WERI-Rb-1 (cell line): ENCODE results near the gene ATP8B1.

ENCODE experiments used
- DNase-seq: peaks from one replicate; pipeline ENCODE4 v3.0.0-alpha.2; 2020
- H3K27ac ChIP-seq: fragments of 250-450 bp; sonication (Bioruptor Pico); 2 replicates; pipeline ENCODE4 v1.5.1; 2020; ENCODE audit warnings: mild to moderate bottlenecking, moderate library complexity
- H3K27me3 ChIP-seq: fragments of 250-450 bp; sonication (Bioruptor Pico); 2 replicates; pipeline ENCODE4 v1.5.1; 2021; ENCODE audit warnings: mild to moderate bottlenecking, low read depth, moderate library complexity; ENCODE audit not compliant: insufficient read depth, severe bottlenecking
- H3K36me3 ChIP-seq: fragments of 250-450 bp; sonication (Bioruptor Pico); 2 replicates; pipeline ENCODE4 v1.5.1; 2020; ENCODE audit warnings: mild to moderate bottlenecking, moderate library complexity
- H3K4me3 ChIP-seq: 2 replicates; pipeline ENCODE4 v1.5.1; 2011; ENCODE audit warnings: low read depth, mild to moderate bottlenecking, control low read depth, low read length
- H3K9me3 ChIP-seq: fragments of 250-450 bp; sonication (Bioruptor Pico); 2 replicates; pipeline ENCODE4 v1.5.1; 2021; ENCODE audit warnings: mild to moderate bottlenecking, moderate library complexity; ENCODE audit not compliant: severe bottlenecking
- TF ChIP-seq, protein P1 (sequence below): IDR thresholded peaks from 2 replicates; pipeline ENCODE4 v1.5.1; 2011; ENCODE audit warnings: low read depth, mild to moderate bottlenecking, control low read depth, inconsistent platforms, low read length

ATP8B1 gene

DNA sequence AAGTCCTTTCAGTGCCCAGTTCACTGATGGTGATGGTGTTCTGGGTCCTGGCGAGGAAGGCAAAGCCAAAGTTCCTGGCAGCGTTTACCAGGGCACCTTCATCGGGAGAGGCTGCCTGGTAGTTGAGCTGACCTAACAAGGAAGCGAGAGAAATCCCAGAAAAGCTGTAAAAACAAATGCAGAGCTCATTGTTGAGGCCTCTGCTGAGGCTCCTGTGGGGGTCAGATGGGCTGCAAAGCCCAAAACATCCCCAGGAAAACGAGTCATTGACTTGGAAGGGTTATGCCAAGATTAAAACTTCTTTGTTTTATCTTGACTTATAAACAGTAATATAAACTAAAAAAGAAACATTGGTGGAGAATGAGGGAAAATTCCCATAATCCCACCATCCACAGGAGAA is 128.2 kb downstream of the ATP8B1 start:
- TF ChIP-seq, protein P1, sequence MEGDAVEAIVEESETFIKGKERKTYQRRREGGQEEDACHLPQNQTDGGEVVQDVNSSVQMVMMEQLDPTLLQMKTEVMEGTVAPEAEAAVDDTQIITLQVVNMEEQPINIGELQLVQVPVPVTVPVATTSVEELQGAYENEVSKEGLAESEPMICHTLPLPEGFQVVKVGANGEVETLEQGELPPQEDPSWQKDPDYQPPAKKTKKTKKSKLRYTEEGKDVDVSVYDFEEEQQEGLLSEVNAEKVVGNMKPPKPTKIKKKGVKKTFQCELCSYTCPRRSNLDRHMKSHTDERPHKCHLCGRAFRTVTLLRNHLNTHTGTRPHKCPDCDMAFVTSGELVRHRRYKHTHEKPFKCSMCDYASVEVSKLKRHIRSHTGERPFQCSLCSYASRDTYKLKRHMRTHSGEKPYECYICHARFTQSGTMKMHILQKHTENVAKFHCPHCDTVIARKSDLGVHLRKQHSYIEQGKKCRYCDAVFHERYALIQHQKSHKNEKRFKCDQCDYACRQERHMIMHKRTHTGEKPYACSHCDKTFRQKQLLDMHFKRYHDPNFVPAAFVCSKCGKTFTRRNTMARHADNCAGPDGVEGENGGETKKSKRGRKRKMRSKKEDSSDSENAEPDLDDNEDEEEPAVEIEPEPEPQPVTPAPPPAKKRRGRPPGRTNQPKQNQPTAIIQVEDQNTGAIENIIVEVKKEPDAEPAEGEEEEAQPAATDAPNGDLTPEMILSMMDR, result no peak
- no peak overlapping the region for H3K27ac ChIP-seq
- no peaks in the 10 kb centered on the region for H3K27me3 ChIP-seq
- H3K36me3 ChIP-seq, result no peaks in the 10 kb centered on the region
- H3K9me3 ChIP-seq, result peaks cover 14% of the 10 kb centered on the region
- no peak overlapping the region for H3K4me3 ChIP-seq
- no peak for DNase-seq

DNA sequence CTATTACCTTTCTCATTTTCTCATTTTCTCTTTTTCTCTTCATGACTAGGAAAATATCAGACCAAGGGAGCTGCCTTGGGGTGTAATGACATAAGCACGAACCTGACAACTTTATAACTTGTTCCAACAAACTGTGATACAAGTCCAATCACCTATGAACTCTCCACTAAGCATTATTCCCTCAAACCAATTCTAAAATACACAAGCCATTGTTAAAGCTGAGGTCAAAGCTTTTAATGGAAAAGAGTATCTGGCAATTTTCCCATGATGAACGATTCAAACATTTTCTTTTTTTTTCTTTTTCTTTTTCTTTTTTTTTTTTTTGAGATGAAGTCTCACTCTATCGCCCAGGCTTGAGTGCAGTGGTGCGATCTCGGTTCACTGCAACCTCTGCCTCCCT is 133.1 kb downstream of the ATP8B1 start:
- no peak for DNase-seq
- Histone ChIP-seq H3K27me3 (no peaks in the 10 kb centered on the region), H3K9me3 (peaks cover 14% of the 10 kb centered on the region), H3K36me3 (no peaks in the 10 kb centered on the region), H3K27ac (no peak overlapping the region), H3K4me3 (no peak overlapping the region)
- TF ChIP-seq, protein P1, result no peak

DNA sequence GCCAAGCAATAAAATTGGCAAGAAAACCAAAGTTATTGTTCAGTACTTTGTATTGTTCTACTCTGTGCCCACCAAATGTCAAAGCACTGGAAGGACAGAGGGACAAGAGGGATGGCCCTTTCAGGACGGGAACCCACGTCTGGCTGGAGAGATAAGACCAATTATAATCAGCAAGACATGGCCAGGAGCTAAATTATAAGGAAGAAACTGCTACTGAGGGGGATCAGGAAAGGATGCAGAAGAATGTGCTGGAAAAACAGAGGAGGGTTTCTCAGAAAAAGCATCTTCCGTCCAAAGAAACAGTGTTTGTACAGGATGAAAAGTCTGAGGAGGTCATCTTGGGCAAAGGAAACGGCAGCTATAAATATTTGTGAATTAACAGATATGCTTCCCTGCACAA is 135.1 kb downstream of the ATP8B1 start:
- no peak overlapping the region for H3K4me3 ChIP-seq
- no peak for DNase-seq
- no peaks in the 10 kb centered on the region for H3K36me3 ChIP-seq
- H3K9me3 ChIP-seq, result peaks cover 7% of the 10 kb centered on the region
- TF ChIP-seq, protein P1, result no peak
- no peaks in the 10 kb centered on the region for H3K27me3 ChIP-seq
- H3K27ac ChIP-seq, result no peak overlapping the region

DNA sequence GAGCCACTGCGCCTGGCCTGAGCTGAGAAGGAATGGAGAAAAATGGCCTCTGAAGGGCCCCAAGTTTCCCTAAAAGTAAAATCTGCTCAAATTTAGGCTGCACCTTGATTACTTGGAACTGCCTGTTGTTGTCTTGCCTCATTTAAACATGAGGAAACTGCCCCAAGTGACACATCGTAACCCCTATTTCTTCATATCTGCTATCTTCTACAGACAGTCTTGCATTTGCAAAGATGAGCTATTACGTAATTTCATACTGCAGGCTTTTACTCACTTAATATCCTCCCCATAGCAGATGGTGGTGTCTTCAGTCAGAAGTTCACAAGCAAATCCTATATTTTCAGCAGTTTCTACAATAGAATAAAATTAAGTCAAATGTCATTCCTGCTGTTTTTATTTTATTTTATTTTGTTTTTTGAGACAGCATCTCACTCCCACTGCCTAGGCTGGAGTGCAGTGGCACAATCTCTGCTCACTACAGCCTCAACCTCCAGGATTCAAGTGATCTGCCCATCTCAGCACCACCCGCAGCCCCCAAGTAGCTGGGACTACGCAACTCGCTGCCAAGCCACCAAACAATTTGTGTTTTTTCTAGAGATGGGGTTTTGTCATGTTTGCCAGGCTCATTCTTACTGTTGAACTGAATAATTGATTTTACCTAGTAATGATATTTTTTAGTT is 136.2 kb downstream of the ATP8B1 start:
- TF ChIP-seq, protein P1, result no peak
- Histone ChIP-seq H3K4me3 (no peak overlapping the region), H3K9me3 (peaks cover under 1% of the 10 kb centered on the region), H3K36me3 (no peaks in the 10 kb centered on the region), H3K27ac (no peak overlapping the region), H3K27me3 (no peaks in the 10 kb centered on the region)
- no peak for DNase-seq

DNA sequence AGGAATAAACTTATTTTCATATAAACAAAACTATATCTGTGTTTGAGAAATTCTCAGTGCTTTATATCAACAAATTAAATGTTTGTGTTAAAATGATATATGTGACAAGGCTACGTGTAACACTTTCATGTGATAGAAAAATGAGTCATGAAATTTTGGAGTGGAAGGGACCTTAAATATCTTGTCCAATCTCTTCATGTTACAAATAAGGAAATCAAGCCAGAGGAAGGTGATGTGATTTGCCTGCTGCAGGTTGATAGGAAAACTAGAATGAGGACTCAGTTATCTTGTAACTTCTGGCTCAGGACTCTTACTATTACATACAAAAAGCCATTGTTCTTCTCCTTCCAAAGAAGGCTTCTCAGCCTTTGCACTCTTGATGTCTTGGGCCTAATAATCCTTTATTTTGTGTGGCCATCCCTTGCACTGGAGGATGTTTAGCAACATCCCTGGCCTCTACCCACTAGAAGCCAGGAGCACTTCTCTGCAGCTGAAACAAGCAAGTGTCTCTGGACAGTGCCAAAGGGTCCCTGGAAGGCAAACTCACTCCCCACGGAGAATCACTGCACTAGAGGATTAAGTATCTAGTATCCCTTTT is 138.4 kb downstream of the ATP8B1 start:
- no peaks in the 10 kb centered on the region for H3K36me3 ChIP-seq
- H3K4me3 ChIP-seq, result no peak overlapping the region
- no peaks in the 10 kb centered on the region for H3K9me3 ChIP-seq
- DNase-seq, result no peak
- TF ChIP-seq, protein P1, result no peak
- no peak overlapping the region for H3K27ac ChIP-seq
- H3K27me3 ChIP-seq, result no peaks in the 10 kb centered on the region
